Measurements from ENCODE around the gene ZNF554.

ZNF554 gene

DNA sequence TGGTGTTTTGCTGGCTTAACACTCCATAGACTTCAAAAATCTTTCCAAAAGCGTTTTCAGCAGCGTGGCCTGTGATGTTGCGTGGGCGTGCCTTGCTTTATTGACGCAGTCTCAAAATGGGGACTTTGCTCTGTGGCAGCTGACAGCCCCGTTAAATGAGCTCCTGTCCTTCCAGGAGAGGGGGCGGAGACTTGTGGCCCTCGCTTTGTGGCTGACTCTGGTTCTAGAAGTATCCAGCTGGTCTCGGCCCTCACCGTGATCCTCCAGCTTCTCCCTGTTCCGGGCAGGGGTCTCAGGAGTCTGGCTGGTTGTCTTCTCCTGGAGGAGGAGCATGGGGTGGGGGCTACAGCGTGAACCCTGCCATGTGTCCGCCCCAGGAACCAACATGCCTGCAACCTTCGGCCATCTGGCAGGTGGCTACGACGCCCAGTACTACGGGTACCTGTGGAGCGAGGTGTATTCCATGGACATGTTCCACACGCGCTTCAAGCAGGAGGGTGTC, 8.4 kb upstream of the ZNF554 start:
- TF ChIP-seq, protein P1, sequence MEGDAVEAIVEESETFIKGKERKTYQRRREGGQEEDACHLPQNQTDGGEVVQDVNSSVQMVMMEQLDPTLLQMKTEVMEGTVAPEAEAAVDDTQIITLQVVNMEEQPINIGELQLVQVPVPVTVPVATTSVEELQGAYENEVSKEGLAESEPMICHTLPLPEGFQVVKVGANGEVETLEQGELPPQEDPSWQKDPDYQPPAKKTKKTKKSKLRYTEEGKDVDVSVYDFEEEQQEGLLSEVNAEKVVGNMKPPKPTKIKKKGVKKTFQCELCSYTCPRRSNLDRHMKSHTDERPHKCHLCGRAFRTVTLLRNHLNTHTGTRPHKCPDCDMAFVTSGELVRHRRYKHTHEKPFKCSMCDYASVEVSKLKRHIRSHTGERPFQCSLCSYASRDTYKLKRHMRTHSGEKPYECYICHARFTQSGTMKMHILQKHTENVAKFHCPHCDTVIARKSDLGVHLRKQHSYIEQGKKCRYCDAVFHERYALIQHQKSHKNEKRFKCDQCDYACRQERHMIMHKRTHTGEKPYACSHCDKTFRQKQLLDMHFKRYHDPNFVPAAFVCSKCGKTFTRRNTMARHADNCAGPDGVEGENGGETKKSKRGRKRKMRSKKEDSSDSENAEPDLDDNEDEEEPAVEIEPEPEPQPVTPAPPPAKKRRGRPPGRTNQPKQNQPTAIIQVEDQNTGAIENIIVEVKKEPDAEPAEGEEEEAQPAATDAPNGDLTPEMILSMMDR (conservative IDR thresholded peaks at IDR 0.05), result no peak
- no peak overlapping the region for H3K27ac ChIP-seq

DNA sequence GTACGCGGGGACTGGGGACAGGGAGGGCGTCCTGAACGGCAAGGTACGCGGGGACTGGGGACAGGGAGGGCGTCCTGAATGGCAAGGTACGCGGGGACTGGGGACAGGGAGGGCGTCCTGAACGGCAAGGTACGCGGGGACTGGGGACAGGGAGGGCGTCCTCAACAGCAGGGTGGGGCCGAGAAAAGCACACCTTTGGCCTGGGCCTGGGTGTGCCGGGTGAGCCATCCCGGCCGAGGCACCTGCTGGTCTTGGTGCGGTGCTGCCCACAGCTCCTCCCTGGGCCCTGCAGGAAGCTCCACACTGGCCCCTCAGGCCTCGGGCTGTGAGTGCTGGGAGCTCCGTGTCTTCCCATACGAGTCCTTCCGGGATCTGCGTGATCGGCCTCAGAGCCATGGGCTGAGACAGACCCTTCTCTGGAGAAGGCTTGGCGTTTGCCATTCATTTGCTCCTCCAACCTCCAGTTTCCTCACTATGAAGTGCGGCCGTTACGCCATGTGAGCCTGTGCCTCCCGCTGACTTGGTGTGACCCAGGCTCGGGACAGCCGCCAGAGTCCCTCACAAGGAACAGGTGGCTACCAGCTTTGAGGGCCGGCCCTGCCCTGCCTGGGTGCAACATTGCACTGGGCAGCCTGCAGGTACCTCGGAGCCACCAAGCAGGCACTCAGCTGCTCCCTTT, 7.8 kb upstream of the ZNF554 start:
- no peak overlapping the region for H3K27ac ChIP-seq
- TF ChIP-seq, protein P1 (conservative IDR thresholded peaks at IDR 0.05), result no peak

DNA sequence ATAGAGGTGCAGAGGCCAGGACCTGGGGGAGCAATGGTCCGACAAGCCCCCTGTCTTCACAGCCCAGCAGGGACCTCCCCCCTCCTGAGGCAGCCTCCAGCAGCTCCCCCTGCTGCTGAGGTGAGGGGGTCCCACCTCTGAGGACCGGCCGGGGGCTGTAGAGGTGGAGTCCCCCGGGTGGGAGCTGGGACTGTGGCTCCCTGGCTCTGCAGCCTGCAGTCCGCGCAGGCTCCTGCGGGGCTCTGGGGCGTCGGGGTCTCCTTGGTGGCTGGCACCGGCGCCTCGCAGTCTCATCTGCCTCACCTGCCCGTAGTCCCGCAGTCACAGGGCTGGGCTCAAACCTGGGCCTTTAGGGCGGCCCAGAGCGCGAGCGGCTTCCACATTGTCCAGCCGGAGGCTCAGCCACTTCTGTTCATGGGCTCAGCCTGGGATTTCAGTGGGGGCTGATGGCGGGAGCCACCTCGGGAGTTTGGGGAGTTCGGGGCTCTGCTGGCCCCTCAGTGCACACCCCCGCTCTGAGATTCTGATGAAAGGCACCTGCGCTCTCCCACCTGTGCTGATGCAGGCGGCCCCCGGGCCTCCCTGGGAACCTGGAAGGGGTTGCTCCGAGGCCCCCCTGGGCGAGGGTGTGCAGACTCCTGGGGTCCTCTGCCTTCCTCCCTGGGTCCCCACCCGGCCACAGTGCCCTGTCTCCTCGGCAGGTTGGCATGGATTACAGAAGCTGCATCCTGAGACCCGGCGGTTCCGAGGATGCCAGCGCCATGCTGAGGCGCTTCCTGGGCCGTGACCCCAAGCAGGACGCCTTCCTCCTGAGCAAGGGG, 7.0 kb upstream of the ZNF554 start:
- no peak overlapping the region for H3K27ac ChIP-seq
- TF ChIP-seq, protein P1 (conservative IDR thresholded peaks at IDR 0.05), result no peak

DNA sequence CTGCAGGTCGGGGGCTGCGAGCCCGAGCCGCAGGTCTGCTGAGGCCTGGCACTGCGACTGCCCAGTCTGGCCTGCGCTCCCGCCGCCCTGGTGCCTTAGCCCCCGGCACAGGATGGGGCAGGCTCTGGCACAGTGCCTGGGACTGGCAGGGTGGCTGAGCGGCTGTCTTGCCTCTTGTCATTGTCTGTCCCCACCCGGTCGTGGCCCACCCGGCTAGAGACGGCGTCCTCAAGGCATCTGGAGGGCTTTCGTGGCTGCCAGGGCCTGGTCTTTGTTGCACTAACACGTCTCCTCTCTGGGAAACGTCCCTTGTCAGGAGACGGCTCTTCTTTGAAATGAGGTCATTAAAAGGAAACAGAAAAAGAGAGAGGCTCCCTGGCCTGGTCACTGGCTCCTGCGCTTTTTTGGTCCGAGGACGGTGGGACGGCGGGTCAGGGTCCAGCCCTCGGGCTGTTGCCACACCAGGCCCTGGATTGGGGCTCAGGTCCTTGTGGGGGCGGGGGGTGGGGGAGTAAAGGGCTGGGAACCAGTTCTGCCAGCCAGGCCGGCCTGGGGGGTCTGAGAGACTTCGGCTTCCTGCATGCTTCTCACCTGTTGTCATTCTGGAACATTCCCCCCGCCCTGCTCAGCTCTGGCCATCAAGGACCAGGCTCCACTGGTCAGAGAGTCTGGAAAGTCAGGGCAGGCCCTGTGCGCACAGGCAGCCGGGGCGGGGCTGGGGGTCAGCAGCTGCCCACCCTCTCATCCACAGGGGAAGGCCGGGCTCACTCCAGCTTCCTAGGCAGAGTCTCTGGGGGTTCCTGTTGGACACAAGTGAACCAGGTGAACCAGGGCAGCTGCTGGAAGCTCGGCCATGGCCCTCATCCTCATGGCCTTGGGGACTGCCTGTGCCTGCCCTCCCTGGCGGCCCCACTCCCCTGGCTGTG, 6.2 kb upstream of the ZNF554 start:
- TF ChIP-seq, protein P1 (conservative IDR thresholded peaks at IDR 0.05), result no peak
- no peak overlapping the region for H3K27ac ChIP-seq

GRCh38 chr19:2814426-2814825, 5.2 kb upstream of the ZNF554 start:
- no peak overlapping the region for H3K27ac ChIP-seq
- TF ChIP-seq, protein P1 (conservative IDR thresholded peaks at IDR 0.05), result no peak

DNA sequence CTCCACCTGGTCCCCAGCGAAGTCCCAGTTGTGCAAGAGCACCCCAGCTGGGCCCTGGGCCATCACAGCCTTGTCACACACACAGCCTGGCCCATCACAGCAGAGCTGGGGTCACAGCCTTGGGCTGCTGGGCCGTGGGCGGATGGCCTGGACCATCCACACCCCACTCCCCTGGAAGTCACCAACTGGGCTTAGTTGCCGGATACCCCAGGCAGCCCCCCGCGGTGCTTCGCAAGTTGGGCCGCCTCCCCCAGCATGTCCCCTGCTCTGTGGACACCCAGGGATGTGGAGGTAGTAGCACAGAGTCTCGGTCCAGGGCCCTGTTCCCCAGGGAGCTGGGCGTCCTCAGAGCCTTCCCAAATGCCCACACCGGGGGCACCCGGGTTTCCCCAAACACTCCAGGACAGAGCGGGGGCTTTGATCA, 4.5 kb upstream of the ZNF554 start:
- H3K27ac ChIP-seq, result no peak overlapping the region
- TF ChIP-seq, protein P1 (conservative IDR thresholded peaks at IDR 0.05), result no peak

All from VCaP (cell line).